GM10266 (cell line): ENCODE data around the gene PRELID3B.

Experiments used
- DNase-seq: peaks from one replicate; pipeline ENCODE4 v3.0.0; 2012; ENCODE audit errors: extremely low spot score
- CTCF ChIP-seq: IDR thresholded peaks from 2 replicates; pipeline ENCODE4 v1.5.1; 2012; ENCODE audit warnings: mild to moderate bottlenecking, low read depth; ENCODE audit not compliant: control insufficient read depth, insufficient read depth; ENCODE audit errors: missing control alignments

Gene PRELID3B

GRCh38 chr20:59081036-59081435 is 38.5 kb upstream of the PRELID3B start:
- no peak for TF ChIP-seq CTCF
- no peak for DNase-seq

- DNase-seq, result no peak
Observed at GRCh38 chr20:59078231-59078630, 35.6 kb upstream of the PRELID3B start.

GRCh38 chr20:59077705-59078104 is 35.1 kb upstream of the PRELID3B start:
- TF ChIP-seq CTCF, result no peak
- no peak for DNase-seq

More at GRCh38 chr20:59078231-59078630, 35.6 kb upstream of the PRELID3B start:
- no peak for TF ChIP-seq CTCF

- no peak for DNase-seq
- TF ChIP-seq CTCF, result no peak
Observed at GRCh38 chr20:59075934-59076508, 33.4 kb upstream of the PRELID3B start.

- no peak for TF ChIP-seq CTCF
- no peak for DNase-seq
Observed at GRCh38 chr20:59074456-59074855, 31.9 kb upstream of the PRELID3B start.

- DNase-seq, result no peak
- TF ChIP-seq CTCF, result no peak
Observed at GRCh38 chr20:59073582-59073981, 31.0 kb upstream of the PRELID3B start.

- no peak for TF ChIP-seq CTCF
- no peak for DNase-seq
Observed at GRCh38 chr20:59071216-59071615, 28.6 kb upstream of the PRELID3B start.
